HG02763 (cell line): ENCODE data around the gene SLC8A3.

Source experiments
- ATAC-seq: cut with Tn5 transposase; IDR thresholded peaks from one replicate; pipeline ENCODE4 v1.9.1; 2021; ENCODE audit warnings: mild to moderate bottlenecking, moderate library complexity; ENCODE audit not compliant: unreplicated experiment

Gene SLC8A3

DNA sequence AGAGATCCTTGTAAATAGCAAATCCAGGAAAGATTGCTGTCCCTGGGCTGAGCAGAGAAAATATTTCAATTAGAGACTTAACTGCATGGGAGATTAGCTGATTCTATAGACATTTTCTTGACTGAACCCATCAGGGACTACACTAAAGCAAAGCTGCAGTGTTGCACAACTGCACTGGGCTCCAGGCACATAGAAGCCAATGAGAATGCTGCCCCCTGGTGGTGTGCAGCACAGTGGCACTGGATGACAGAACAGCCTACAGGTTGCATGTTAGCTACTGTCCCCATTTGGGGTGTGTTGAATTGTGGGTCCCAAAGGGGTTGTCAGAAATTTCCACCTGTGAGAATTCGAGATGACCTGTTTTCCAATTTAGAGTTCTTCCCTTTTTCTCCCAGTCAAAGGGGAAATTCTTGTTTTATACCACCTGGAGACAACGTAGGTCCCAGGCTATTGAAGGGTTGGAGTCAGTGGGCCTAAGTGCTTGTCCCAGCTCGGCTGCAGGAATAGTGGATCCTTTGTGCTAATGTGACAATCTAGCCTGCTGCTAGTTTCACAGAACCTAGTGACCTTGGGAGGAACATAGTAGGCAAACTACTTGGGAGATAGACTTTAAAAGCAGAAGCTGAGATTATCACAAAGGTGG, 114.7 kb downstream of the SLC8A3 start:
- no peak for ATAC-seq

DNA sequence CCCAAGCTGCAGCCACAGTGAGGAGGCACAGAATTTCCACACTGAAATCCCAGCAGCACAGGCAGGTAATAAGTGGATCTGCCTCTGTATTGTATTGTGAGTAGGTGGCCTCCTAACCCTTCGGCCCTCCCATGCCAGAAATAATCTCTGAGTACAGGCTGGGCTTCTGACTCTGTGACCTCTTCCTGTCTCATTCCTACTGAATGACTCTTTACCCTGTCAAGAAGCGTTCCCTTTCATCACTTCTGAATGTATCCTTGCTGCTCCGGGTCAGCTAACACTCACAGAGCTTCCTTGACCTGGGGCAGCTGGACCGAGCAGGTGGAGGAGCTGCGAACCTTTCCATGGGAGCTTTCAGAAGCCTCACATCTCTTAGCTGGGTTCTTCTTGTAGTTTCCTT, 119.6 kb downstream of the SLC8A3 start:
- no peak for ATAC-seq

GRCh38 chr14:70067810-70068209, 120.9 kb downstream of the SLC8A3 start:
- no peak for ATAC-seq

- no peak for ATAC-seq
These were observed 124.5 kb downstream of the SLC8A3 start for GRCh38 chr14:70064136-70064865.

- no peak for ATAC-seq
These were observed 127.6 kb downstream of the SLC8A3 start for GRCh38 chr14:70061108-70061507.

GRCh38 chr14:70059545-70059944, 129.2 kb downstream of the SLC8A3 start:
- no peak for ATAC-seq

DNA sequence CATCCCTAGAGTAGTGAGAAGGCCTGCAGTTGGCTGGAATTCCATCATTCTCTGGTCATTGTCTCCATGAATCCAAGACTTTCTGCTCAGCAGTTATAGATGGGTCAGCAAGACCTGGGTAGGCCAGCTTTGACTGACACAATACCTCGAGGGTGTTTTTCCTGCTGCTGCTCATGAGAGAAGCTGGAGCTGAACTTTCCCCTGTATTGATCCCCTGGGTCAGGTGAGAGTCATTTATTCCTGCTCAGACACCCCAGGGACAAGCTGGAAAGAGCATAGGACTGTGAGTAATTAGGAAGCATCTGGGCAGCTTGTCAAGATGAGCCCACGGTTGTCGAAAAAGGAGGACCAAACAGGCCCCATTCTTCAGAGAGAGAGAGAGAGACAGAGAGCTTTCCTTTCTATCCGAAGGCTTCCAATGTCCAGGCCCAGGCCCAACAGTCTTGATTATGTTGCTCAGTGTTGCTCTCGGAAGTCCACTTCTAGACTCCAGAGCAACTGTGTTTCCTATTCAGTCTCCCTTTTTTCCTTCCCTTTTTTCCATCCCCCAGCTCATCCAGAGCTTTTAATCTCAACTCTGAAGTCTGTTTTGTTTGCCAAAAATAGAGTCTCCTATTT, 131.1 kb downstream of the SLC8A3 start:
- ATAC-seq, result no peak

- no peak for ATAC-seq
These were observed 135.8 kb downstream of the SLC8A3 start for GRCh38 chr14:70052990-70053389.

- no peak for ATAC-seq
These were observed 138.6 kb downstream of the SLC8A3 start for GRCh38 chr14:70050136-70050535.

- no peak for ATAC-seq
These were observed 139.1 kb downstream of the SLC8A3 start for GRCh38 chr14:70049605-70050004.

GRCh38 chr14:70048313-70048654, 140.5 kb downstream of the SLC8A3 start:
- no peak for ATAC-seq

GRCh38 chr14:70047598-70048312, 141.0 kb downstream of the SLC8A3 start:
- no peak for ATAC-seq

DNA sequence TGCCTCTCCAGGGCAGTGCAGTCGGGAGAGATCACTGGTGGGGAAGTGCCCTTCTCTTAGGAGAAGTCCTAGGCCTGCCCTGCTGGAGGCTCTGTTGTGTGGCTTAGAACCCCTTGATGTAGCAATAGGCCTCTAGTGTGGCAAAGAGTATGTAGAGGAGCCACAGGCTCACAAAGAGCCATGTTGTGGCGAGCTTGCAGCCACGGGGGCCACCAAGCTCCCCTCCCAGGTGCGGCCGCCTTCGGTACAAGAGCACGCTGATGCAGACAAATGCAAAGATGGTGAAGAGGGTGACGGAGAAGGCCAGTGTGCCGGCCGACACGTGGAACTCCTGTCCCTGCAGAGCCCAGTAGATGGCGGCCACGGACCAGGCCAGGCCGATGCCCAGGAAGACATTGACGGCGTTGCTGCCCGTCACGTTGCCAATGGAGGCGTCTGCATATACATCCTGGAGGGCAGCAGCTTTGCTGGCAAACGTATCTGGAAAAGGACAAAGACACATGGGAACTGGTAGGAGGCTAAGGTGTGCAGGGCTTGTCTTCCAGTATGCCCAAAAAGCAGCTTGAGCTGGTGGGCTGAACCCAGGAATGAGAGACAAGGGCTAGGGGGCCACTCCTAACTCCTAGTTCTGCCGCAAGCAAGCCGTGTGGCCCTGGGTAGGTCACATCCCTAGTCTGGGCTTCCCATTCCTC, 142.8 kb downstream of the SLC8A3 start:
- ATAC-seq, result no peak

DNA sequence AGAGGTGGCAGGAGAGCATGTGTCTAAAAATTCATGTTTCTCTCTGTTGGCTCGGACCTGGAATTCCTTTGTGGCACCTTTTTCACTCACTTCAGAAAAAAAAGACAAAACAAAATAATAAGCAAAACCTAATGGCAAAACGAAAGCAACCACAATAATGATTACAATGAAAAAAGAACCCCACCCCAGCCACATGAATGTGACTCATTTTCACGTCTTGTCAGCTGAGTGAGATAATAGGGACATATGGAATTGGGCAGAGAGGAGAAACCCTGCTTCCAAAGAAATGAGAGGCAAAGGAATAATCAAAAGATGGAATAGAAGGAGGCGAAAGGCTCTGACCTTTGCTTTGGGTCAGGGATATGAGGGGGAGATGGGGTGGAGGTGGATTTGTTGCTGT, 143.4 kb downstream of the SLC8A3 start:
- ATAC-seq, result no peak

- ATAC-seq, result no peak
These were observed 145.8 kb downstream of the SLC8A3 start for GRCh38 chr14:70043001-70043400.

GRCh38 chr14:70036665-70037064, 152.1 kb downstream of the SLC8A3 start:
- ATAC-seq, result no peak

GRCh38 chr14:70034257-70034656, 154.5 kb downstream of the SLC8A3 start:
- ATAC-seq, result no peak

DNA sequence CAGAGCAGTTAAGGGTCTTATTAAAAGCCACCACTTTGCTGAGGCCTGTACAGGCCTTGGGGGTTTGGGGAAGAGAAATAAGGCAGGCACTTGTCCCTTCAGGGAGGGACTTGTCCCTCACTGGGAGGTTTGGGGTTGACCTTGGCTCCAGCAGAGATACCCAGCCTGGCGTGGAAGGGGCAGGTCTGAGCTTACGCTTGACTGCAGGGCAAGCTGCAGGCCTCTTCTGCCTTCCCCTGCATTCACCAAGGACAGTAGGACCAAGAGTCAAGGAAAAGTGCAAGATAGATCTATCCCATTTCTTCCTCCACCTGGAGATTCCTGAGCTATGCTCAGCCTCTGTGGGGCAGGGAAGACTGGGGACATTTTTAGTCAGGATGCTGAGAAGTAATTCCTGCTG, 155.2 kb downstream of the SLC8A3 start:
- no peak for ATAC-seq

GRCh38 chr14:70033116-70033515, 155.6 kb downstream of the SLC8A3 start:
- ATAC-seq, result no peak

DNA sequence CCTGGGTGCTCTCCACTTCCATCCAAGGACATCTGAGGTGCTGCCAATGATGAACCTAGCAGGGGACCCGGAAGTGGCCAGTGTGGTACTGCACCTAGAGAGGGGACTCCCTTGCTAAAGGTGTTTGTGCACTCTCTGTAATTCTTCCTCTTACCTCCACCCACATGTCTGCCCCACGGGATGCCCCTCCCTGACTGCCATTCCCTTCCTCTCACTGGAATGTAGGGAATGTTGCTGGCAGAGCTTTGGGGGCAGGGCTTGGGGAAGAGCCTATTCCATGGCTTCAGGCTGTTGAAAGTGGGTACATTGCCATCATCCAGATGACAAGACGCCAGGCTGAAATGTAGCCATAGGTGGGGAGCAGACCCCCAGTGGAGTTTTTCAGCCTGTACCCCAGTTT, 156.3 kb downstream of the SLC8A3 start:
- no peak for ATAC-seq

GRCh38 chr14:70032016-70032415, 156.7 kb downstream of the SLC8A3 start:
- no peak for ATAC-seq
